HepG2 (cell line): ENCODE results near the gene CACNA1C. TPM values are rescaled to one million over a fixed set of nuclear protein-coding genes. Genes with fewer than 3 reads are reported as not detected.

Experiments
- ATAC-seq: fragments of 200-7000 bp; cut with Tn5 transposase; 3 replicates; pipeline ENCODE4 v1.9.1; 2020; ENCODE audit warnings: mild to moderate bottlenecking, moderate library complexity
- BruUV-seq: library from RNA; stranded (reverse); fragments of 400-500 nt; replicated peaks from 2 replicates; lab custom pipeline; 2021; lab: Mats Ljungman, UMichigan
- CTCF ChIA-PET: fragments of 300-600 bp; formaldehyde crosslinking; extraction: SDS; loops from one replicate; lab custom pipeline; 2021; ENCODE audit warnings: low total read pairs, inconsistent platforms, low intra/inter-chr PET ratio; lab: Yijun Ruan, JAX
- POLR2A ChIA-PET: fragments of 350-600 bp; sonication (Branson Sonifier 250); formaldehyde crosslinking; loops from one replicate; lab custom pipeline; 2020; ENCODE audit warnings: antibody characterized with exemption, inconsistent platforms; lab: Yijun Ruan, JAX
- DNase-seq: peaks from one replicate; pipeline ENCODE4 v3.0.0-alpha.2; 2015; ENCODE audit warnings: low spot score
- FAIRE-seq: peaks from 3 replicates; lab custom pipeline; 2011; peaks lifted over from hg19 to GRCh38; lab: Jason Lieb, UNC
- H2AFZ ChIP-seq: one replicate; pipeline ENCODE4 v1.6.1; 2011; ENCODE audit warnings: low read length, inconsistent platforms
- H3K27ac ChIP-seq: fragments of 300-600 bp; 3 replicates; pipeline ENCODE4 v1.8.0; 2011; ENCODE audit warnings: mixed run types, mild to moderate bottlenecking, mixed read lengths, low read length, inconsistent platforms; ENCODE audit not compliant: insufficient read depth; ENCODE audit errors: extremely low read length
- H3K27me3 ChIP-seq, 2 experiments: fragments of 200-600 bp in 1 of 2; 2 replicates in 1 of 2; 3 replicates in 1 of 2; pipeline versions ENCODE4 v1.6.0 to v1.8.0; 2011; ENCODE audit warnings: low read length in 2 of 2, mild to moderate bottlenecking in 2 of 2, moderate library complexity in 2 of 2, inconsistent platforms in 1 of 2; ENCODE audit not compliant: insufficient read depth in 2 of 2, control insufficient read depth in 1 of 2
- H3K36me3 ChIP-seq, 2 experiments: fragments of 200-600 bp in 1 of 2; replicated peaks in 1 of 2; 2 replicates in 1 of 2; 3 replicates in 1 of 2; pipeline versions ENCODE4 v1.5.1 to v1.8.0; 2011; ENCODE audit warnings: low read length in 2 of 2, inconsistent platforms in 1 of 2; ENCODE audit not compliant: insufficient read depth in 2 of 2, control insufficient read depth in 1 of 2
- H3K4me1 ChIP-seq: 2 replicates; pipeline ENCODE4 v1.5.1; 2012; ENCODE audit warnings: low read length, inconsistent platforms; ENCODE audit not compliant: insufficient read depth
- H3K4me2 ChIP-seq: 2 replicates; pipeline ENCODE4 v1.6.0; 2011; ENCODE audit warnings: low read depth, low read length, inconsistent platforms
- H3K4me3 ChIP-seq, 3 experiments: fragments of 200-600 bp in 1 of 3; sonication (generic), shearing (Covaris generic) in 1 of 3; replicated peaks in 1 of 3; 2 replicates each; pipeline ENCODE4 v1.5.1; 2011 to 2016; ENCODE audit warnings: low read length in 3 of 3, inconsistent platforms in 2 of 3, low read depth in 2 of 3, mild to moderate bottlenecking in 2 of 3, control low read depth in 1 of 3, mixed read lengths in 1 of 3; ENCODE audit not compliant: insufficient read depth in 1 of 3
- H3K79me2 ChIP-seq: one replicate; pipeline ENCODE4 v1.6.1; 2011; ENCODE audit warnings: low read length, inconsistent platforms; ENCODE audit not compliant: insufficient read depth
- H3K9ac ChIP-seq: 2 replicates; pipeline ENCODE4 v1.6.0; 2011; ENCODE audit warnings: mild to moderate bottlenecking, low read depth, low read length, inconsistent platforms; ENCODE audit not compliant: insufficient read depth
- H3K9me3 ChIP-seq: 2 replicates; pipeline ENCODE4 v1.5.1; 2012; ENCODE audit warnings: mild to moderate bottlenecking, low read length
- H4K20me1 ChIP-seq: 2 replicates; pipeline ENCODE4 v1.6.0; 2011; ENCODE audit warnings: inconsistent platforms, mild to moderate bottlenecking, low read length, moderate library complexity; ENCODE audit not compliant: insufficient read depth
- CEBPB ChIP-seq: IDR thresholded peaks from 2 replicates; pipeline ENCODE4 v1.6.1; 2011; ENCODE audit warnings: low read depth, low read length, improper control_type of control experiment, borderline replicate concordance
- CHD4 ChIP-seq: fragments of 200-600 bp; sonication (generic); IDR thresholded peaks from 2 replicates; pipeline ENCODE4 v1.7.0; 2017; ENCODE audit warnings: mild to moderate bottlenecking, low read length, borderline replicate concordance
- KLF15 ChIP-seq: sonication (generic); formaldehyde crosslinking; IDR thresholded peaks from 2 replicates; pipeline ENCODE4 v1.8.1; 2023; ENCODE audit warnings: borderline replicate concordance, mild to moderate bottlenecking, inconsistent platforms, missing genetic modification reagents, mixed read lengths
- MLLT10 ChIP-seq: sonication (generic); formaldehyde crosslinking; IDR thresholded peaks from 2 replicates; pipeline ENCODE4 v1.4.0; 2020; ENCODE audit warnings: missing genetic modification reagents
- PHF21A ChIP-seq: sonication (generic); formaldehyde crosslinking; IDR thresholded peaks from 2 replicates; pipeline ENCODE4 v1.5.0; 2020; ENCODE audit warnings: mild to moderate bottlenecking, missing genetic modification reagents
- POLR2G ChIP-seq: fragments of 200-400 bp; formaldehyde crosslinking; IDR thresholded peaks from 2 replicates; pipeline ENCODE4 v1.6.1; 2018; ENCODE audit warnings: mild to moderate bottlenecking, low read depth, low read length, moderate library complexity
- SP5 ChIP-seq: IDR thresholded peaks from 2 replicates; pipeline ENCODE4 v1.6.1; 2016; ENCODE audit warnings: low read depth, borderline replicate concordance
- TCF7 ChIP-seq: sonication (generic); IDR thresholded peaks from 2 replicates; pipeline ENCODE4 v1.6.1; 2016; ENCODE audit warnings: antibody characterized with exemption, low read depth
- ZBTB3 ChIP-seq: sonication (generic); formaldehyde crosslinking; IDR thresholded peaks from 2 replicates; pipeline ENCODE4 v1.4.0; 2020; ENCODE audit warnings: low read depth, mild to moderate bottlenecking, moderate library complexity, missing genetic modification reagents, borderline replicate concordance
- ZIK1 ChIP-seq: sonication (generic); formaldehyde crosslinking; IDR thresholded peaks from 2 replicates; pipeline ENCODE4 v1.5.0; 2020; ENCODE audit warnings: mild to moderate bottlenecking, low read depth, missing genetic modification reagents, borderline replicate concordance
- ZNF282 ChIP-seq: fragments of 450-650 bp; IDR thresholded peaks from 2 replicates; pipeline ENCODE4 v1.6.1; 2018; ENCODE audit not compliant: partially characterized antibody
- ZNF670 ChIP-seq: sonication (generic); formaldehyde crosslinking; IDR thresholded peaks from 2 replicates; pipeline ENCODE4 v1.8.0; 2022; ENCODE audit warnings: mild to moderate bottlenecking, missing genetic modification reagents, borderline replicate concordance
- WGBS: methylation state at CpG from one replicate; pipeline ENCODE4 v1.1.6; 2017; ENCODE audit warnings: low lambda C conversion rate; 5-methylcytosine and 5-hydroxymethylcytosine counted together
- in situ Hi-C: cut with HindIII; loops from 2 replicates; pipeline ENCODE4 v1.10.0; 2017; ENCODE audit warnings: low pct_unique_long_range_greater_than_20kb; ENCODE audit not compliant: extremely low pct_ligation_motif_present
- intact Hi-C: fragments of 100-400 bp; cut with micrococcal nuclease; formaldehyde crosslinking; loops from one replicate; pipeline ENCODE4 v1.10.0; 2022; ENCODE audit not compliant: unreplicated experiment
- polyA plus RNA-seq, 8 experiments: library from polyadenylated mRNA; depleted of rRNA in 3 of 8; stranded (reverse) in 7 of 8; unstranded in 1 of 8; fragments of >200 nt; fragmentation: Illumina TruSeq in 4 of 8; extraction: Trizol in 4 of 8; gene quantifications; 2 replicates each; pipeline versions ENCODE4 v1.2.1 to v1.2.3, GENCODE V29; 2011 to 2016; ENCODE audit warnings: low read depth in 4 of 8, missing spikeins in 1 of 8, mixed read lengths in 1 of 8; ENCODE audit not compliant: insufficient read depth in 1 of 8
- total RNA-seq, 5 experiments: library from RNA; depleted of rRNA; stranded (reverse); fragments of >200 nt; fragmentation: Illumina TruSeq; extraction: Trizol; gene quantifications; 2 replicates each; pipeline ENCODE4 v1.2.3, GENCODE V29; 2016; ENCODE audit warnings: low read depth in 1 of 5
- TF ChIP-seq, protein P1 (sequence below): sonication (generic); formaldehyde crosslinking; IDR thresholded peaks from 2 replicates; pipeline ENCODE4 v1.4.0; 2020; ENCODE audit warnings: missing genetic modification reagents
- TF ChIP-seq, protein P2 (sequence below): sonication (generic); formaldehyde crosslinking; IDR thresholded peaks from 2 replicates; pipeline ENCODE4 v1.5.1; 2020; ENCODE audit warnings: mild to moderate bottlenecking, missing genetic modification reagents, moderate library complexity

Gene CACNA1C
- total and polyA plus RNA-seq, 2 of the 13 experiments (the other 11 are each of a cell fraction or from before 2014, with no cell fraction given), result not detected

DNA sequence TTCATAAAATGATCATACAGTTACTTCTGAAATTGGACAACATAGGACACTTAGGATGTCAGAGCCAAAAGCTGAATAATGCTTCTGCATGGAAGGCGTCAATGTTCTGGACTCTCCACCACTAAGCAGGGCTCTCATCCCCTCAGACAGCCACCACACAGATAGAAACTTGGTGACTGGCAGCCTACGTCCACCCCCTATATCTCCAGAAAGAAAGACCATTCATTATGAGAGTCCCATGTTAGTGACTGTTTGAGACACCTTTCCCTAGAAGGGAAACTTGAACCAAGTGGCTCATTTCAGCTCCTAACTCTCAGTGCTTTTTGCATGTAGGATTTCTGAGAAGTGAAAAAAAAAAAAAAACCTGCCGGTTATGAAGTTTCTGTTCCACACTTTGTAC lies 491.0 kb downstream of the CACNA1C start:
- Histone ChIP-seq H3K9ac (no peak overlapping the region), H3K4me1 (no peaks in the 10 kb centered on the region), H2AFZ (no peak overlapping the region), H3K4me3 (no peak overlapping the region), H4K20me1 (no peaks in the 10 kb centered on the region), H3K79me2 (no peaks in the 10 kb centered on the region), H3K27me3 (peaks cover 1 to 18% of the 10 kb centered on the region in 2 experiments; a peak in 3 of 5 replicates), H3K4me2 (no peak overlapping the region), H3K9me3 (no peaks in the 10 kb centered on the region), H3K36me3 (no peaks in the 10 kb centered on the region), H3K27ac (no peak overlapping the region)
- no TSS peak for BruUV-seq
- FAIRE-seq, result no peak
- intact Hi-C loops (no loop called here), in situ Hi-C loops (no loop called here)
- WGBS, result 5% methylated on average over 3 of the region's 3 CpGs
- CTCF ChIA-PET, result no interaction called here
- DNase-seq, result no peak
- no peak for ATAC-seq
- POLR2A ChIA-PET, result no interaction called here
- no peak for TF ChIP-seq KLF15
- no peak for TF ChIP-seq MLLT10 (CRISPR knock-in tag)
- no peak for TF ChIP-seq ZBTB3 (CRISPR knock-in tag)
- TF ChIP-seq ZIK1 (CRISPR knock-in tag), result no peak
- TF ChIP-seq PHF21A (CRISPR knock-in tag), result no peak
- no peak for TF ChIP-seq TCF7
- no peak for TF ChIP-seq ZNF670 (CRISPR knock-in tag)
- no peak for TF ChIP-seq CEBPB
- TF ChIP-seq, protein P1, sequence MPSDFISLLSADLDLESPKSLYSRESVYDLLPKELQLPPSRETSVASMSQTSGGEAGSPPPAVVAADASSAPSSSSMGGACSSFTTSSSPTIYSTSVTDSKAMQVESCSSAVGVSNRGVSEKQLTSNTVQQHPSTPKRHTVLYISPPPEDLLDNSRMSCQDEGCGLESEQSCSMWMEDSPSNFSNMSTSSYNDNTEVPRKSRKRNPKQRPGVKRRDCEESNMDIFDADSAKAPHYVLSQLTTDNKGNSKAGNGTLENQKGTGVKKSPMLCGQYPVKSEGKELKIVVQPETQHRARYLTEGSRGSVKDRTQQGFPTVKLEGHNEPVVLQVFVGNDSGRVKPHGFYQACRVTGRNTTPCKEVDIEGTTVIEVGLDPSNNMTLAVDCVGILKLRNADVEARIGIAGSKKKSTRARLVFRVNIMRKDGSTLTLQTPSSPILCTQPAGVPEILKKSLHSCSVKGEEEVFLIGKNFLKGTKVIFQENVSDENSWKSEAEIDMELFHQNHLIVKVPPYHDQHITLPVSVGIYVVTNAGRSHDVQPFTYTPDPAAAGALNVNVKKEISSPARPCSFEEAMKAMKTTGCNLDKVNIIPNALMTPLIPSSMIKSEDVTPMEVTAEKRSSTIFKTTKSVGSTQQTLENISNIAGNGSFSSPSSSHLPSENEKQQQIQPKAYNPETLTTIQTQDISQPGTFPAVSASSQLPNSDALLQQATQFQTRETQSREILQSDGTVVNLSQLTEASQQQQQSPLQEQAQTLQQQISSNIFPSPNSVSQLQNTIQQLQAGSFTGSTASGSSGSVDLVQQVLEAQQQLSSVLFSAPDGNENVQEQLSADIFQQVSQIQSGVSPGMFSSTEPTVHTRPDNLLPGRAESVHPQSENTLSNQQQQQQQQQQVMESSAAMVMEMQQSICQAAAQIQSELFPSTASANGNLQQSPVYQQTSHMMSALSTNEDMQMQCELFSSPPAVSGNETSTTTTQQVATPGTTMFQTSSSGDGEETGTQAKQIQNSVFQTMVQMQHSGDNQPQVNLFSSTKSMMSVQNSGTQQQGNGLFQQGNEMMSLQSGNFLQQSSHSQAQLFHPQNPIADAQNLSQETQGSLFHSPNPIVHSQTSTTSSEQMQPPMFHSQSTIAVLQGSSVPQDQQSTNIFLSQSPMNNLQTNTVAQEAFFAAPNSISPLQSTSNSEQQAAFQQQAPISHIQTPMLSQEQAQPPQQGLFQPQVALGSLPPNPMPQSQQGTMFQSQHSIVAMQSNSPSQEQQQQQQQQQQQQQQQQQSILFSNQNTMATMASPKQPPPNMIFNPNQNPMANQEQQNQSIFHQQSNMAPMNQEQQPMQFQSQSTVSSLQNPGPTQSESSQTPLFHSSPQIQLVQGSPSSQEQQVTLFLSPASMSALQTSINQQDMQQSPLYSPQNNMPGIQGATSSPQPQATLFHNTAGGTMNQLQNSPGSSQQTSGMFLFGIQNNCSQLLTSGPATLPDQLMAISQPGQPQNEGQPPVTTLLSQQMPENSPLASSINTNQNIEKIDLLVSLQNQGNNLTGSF, result no peak
- no peak for TF ChIP-seq CHD4
- TF ChIP-seq ZNF282, result no peak
- TF ChIP-seq, protein P2, sequence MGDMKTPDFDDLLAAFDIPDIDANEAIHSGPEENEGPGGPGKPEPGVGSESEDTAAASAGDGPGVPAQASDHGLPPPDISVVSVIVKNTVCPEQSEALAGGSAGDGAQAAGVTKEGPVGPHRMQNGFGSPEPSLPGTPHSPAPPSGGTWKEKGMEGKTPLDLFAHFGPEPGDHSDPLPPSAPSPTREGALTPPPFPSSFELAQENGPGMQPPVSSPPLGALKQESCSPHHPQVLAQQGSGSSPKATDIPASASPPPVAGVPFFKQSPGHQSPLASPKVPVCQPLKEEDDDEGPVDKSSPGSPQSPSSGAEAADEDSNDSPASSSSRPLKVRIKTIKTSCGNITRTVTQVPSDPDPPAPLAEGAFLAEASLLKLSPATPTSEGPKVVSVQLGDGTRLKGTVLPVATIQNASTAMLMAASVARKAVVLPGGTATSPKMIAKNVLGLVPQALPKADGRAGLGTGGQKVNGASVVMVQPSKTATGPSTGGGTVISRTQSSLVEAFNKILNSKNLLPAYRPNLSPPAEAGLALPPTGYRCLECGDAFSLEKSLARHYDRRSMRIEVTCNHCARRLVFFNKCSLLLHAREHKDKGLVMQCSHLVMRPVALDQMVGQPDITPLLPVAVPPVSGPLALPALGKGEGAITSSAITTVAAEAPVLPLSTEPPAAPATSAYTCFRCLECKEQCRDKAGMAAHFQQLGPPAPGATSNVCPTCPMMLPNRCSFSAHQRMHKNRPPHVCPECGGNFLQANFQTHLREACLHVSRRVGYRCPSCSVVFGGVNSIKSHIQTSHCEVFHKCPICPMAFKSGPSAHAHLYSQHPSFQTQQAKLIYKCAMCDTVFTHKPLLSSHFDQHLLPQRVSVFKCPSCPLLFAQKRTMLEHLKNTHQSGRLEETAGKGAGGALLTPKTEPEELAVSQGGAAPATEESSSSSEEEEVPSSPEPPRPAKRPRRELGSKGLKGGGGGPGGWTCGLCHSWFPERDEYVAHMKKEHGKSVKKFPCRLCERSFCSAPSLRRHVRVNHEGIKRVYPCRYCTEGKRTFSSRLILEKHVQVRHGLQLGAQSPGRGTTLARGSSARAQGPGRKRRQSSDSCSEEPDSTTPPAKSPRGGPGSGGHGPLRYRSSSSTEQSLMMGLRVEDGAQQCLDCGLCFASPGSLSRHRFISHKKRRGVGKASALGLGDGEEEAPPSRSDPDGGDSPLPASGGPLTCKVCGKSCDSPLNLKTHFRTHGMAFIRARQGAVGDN, result no peak
- no peak for TF ChIP-seq POLR2G
- TF ChIP-seq SP5 (CRISPR knock-in tag), result no peak
